ENCODE measurements around the gene LOXL1.
A peak's percentile ranks its signal among the peaks of the same experiment; 100 is the strongest.
"Not testable (repeated sequence)": the region's sequence is repeated elsewhere in the genome, so short reads cannot be mapped to it uniquely, and the experiment has no call there.

LOXL1 gene

GRCh38 chr15:73955861-73956742 is 29.8 kb downstream of the LOXL1 start:
- DNase-seq: no peak

- no peak for DNase-seq
Observed at GRCh38 chr15:73956743-73957135, 30.5 kb downstream of the LOXL1 start.

GRCh38 chr15:73957276-73957675 is 31.0 kb downstream of the LOXL1 start:
- no peak for DNase-seq

GRCh38 chr15:73957785-73958184 is 31.5 kb downstream of the LOXL1 start:
- DNase-seq: no peak

GRCh38 chr15:73959012-73959581 is 32.8 kb downstream of the LOXL1 start:
- no peak for DNase-seq

- no peak for DNase-seq
Observed at GRCh38 chr15:73959801-73960200, 33.5 kb downstream of the LOXL1 start.

GRCh38 chr15:73960472-73961070 is 34.3 kb downstream of the LOXL1 start:
- not testable (repeated sequence) for DNase-seq

GRCh38 chr15:73962433-73962832 is 36.2 kb downstream of the LOXL1 start:
- peak; percentile 11 for DNase-seq

- DNase-seq: no peak
Observed at GRCh38 chr15:73964736-73965093, 38.5 kb downstream of the LOXL1 start.

GRCh38 chr15:73965094-73965757 is 39.0 kb downstream of the LOXL1 start:
- no peak for DNase-seq

- DNase-seq: no peak
Observed at GRCh38 chr15:73965758-73966113, 39.5 kb downstream of the LOXL1 start.

- no peak for DNase-seq
Observed at GRCh38 chr15:73968461-73968860, 42.2 kb downstream of the LOXL1 start.

- DNase-seq: no peak
Observed at GRCh38 chr15:73969151-73969759, 43.0 kb downstream of the LOXL1 start.

- peak; percentile 51 for DNase-seq
Observed at GRCh38 chr15:73972984-73973682, 46.9 kb downstream of the LOXL1 start.

GRCh38 chr15:73973683-73974200 is 47.5 kb downstream of the LOXL1 start:
- not testable (repeated sequence) for DNase-seq

- DNase-seq: not testable (repeated sequence)
Observed at GRCh38 chr15:73975440-73976125, 49.3 kb downstream of the LOXL1 start.

- DNase-seq: no peak
Observed at GRCh38 chr15:73978896-73979295, 52.6 kb downstream of the LOXL1 start.

GRCh38 chr15:73979636-73980035 is 53.4 kb downstream of the LOXL1 start:
- DNase-seq: no peak

GRCh38 chr15:73981761-73982221 is 55.5 kb downstream of the LOXL1 start:
- DNase-seq: no peak

- DNase-seq: peak; percentile 45
Observed at GRCh38 chr15:73982222-73982962, 56.1 kb downstream of the LOXL1 start.

GRCh38 chr15:73983211-73983727 is 57.0 kb downstream of the LOXL1 start:
- peak; percentile 77 for DNase-seq
